Measurements from ENCODE around the gene DNAJB5. TPM values are rescaled to one million over a fixed set of nuclear protein-coding genes. Genes with fewer than 3 reads are reported as not detected.

The DNAJB5 gene
- total and polyA plus RNA-seq, 2 experiments from 2014 or later = 20.3 to 37.4 TPM

DNA sequence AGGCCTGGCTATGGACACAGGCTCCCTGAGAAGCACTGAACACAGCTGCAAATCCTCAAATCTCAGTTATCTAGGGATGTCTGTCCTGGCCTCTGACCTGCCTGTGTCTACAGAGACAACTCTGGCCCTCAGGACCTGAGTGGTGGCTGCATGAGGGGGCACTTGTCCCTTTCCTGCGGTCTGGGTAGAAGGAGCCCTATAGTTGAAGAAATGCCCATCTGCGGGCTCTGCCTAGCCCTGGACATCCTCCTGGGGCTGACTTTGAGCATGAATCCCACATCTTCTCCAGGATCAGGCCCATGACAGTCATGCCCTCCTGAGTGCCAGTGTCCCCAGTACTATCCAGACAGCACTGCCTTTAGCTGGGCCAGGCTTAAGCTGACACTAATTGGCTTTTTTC lies 10.0 kb downstream of the DNAJB5 start (continued):
- TF ChIP-seq, protein P1, sequence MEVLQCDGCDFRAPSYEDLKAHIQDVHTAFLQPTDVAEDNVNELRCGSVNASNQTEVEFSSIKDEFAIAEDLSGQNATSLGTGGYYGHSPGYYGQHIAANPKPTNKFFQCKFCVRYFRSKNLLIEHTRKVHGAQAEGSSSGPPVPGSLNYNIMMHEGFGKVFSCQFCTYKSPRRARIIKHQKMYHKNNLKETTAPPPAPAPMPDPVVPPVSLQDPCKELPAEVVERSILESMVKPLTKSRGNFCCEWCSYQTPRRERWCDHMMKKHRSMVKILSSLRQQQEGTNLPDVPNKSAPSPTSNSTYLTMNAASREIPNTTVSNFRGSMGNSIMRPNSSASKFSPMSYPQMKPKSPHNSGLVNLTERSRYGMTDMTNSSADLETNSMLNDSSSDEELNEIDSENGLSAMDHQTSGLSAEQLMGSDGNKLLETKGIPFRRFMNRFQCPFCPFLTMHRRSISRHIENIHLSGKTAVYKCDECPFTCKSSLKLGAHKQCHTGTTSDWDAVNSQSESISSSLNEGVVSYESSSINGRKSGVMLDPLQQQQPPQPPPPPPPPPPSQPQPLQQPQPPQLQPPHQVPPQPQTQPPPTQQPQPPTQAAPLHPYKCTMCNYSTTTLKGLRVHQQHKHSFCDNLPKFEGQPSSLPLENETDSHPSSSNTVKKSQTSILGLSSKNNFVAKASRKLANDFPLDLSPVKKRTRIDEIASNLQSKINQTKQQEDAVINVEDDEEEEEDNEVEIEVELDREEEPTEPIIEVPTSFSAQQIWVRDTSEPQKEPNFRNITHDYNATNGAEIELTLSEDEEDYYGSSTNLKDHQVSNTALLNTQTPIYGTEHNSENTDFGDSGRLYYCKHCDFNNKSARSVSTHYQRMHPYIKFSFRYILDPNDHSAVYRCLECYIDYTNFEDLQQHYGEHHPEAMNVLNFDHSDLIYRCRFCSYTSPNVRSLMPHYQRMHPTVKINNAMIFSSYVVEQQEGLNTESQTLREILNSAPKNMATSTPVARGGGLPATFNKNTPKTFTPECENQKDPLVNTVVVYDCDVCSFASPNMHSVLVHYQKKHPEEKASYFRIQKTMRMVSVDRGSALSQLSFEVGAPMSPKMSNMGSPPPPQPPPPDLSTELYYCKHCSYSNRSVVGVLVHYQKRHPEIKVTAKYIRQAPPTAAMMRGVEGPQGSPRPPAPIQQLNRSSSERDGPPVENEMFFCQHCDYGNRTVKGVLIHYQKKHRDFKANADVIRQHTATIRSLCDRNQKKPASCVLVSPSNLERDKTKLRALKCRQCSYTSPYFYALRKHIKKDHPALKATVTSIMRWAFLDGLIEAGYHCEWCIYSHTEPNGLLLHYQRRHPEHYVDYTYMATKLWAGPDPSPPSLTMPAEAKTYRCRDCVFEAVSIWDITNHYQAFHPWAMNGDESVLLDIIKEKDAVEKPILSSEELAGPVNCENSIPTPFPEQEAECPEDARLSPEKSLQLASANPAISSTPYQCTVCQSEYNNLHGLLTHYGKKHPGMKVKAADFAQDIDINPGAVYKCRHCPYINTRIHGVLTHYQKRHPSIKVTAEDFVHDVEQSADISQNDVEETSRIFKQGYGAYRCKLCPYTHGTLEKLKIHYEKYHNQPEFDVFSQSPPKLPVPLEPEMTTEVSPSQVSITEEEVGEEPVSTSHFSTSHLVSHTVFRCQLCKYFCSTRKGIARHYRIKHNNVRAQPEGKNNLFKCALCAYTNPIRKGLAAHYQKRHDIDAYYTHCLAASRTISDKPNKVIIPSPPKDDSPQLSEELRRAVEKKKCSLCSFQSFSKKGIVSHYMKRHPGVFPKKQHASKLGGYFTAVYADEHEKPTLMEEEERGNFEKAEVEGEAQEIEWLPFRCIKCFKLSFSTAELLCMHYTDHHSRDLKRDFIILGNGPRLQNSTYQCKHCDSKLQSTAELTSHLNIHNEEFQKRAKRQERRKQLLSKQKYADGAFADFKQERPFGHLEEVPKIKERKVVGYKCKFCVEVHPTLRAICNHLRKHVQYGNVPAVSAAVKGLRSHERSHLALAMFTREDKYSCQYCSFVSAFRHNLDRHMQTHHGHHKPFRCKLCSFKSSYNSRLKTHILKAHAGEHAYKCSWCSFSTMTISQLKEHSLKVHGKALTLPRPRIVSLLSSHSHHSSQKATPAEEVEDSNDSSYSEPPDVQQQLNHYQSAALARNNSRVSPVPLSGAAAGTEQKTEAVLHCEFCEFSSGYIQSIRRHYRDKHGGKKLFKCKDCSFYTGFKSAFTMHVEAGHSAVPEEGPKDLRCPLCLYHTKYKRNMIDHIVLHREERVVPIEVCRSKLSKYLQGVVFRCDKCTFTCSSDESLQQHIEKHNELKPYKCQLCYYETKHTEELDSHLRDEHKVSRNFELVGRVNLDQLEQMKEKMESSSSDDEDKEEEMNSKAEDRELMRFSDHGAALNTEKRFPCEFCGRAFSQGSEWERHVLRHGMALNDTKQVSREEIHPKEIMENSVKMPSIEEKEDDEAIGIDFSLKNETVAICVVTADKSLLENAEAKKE (CRISPR knock-in tag; IDR thresholded peaks at IDR 0.05) = no peak
- TF ChIP-seq JUNB (IDR thresholded peaks at IDR 0.05; ENCODE audit: unreplicated experiment) (no peak), EZH2phosphoT487 (IDR thresholded peaks at IDR 0.05; ENCODE audit: unreplicated experiment) (no peak), NANOG (IDR thresholded peaks at IDR 0.05; ENCODE audit: borderline replicate concordance) (no peak), EZH2 (IDR thresholded peaks at IDR 0.05; ENCODE audit: low read depth, unreplicated experiment) (no peak), CREB1 (CRISPR knock-in tag; IDR thresholded peaks at IDR 0.05; ENCODE audit: low read depth) (no peak), ZNF331 (CRISPR knock-in tag; IDR thresholded peaks at IDR 0.05; ENCODE audit: low read depth) (no peak)

DNA sequence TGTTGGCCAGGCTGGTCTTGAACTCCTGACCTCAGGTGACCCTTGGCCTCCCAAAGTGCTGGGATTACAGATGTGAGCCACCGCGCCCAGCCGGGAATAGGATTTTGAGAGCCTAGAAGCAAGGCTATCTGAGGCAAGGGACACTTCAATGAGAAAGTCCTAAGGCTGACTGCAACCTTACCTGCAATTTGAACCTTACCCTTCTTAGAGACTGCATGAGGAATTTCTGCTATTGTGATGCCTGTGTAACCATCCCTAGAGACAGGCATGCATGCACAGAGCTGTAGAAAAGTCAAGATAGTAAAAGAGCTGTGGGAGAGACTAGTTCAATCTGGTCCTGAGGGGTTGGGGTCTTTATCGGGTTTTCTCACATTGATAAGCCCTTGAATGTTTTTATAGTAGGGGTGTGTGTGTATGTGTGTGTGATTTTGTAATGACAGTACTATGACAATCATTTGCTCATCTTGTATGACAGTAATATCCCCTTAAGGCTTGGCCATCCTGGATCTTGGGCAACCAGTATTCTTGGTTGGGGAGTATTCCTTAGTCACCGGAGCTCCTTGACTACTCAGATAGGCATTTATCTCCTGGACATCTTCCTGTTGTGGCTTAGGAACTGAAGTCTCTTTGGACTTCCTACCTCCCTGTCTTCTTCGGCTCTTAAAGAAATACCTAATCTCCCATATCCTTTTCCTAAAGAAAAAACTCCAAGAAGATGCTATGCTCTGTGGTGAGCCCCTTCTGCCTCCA lies 11.2 kb downstream of the DNAJB5 start:
- Histone ChIP-seq H3K4me2 (no peak overlapping the region), H3F3A (replicated peaks; ENCODE audit: low read depth) (no peaks in the 10 kb centered on the region), H3K4me1 (ENCODE audit: insufficient read depth) (peaks cover 19% of the 10 kb centered on the region; the same call in 1 of the 2 replicates), H4K20me1 (replicated peaks; ENCODE audit: insufficient read depth) (no peaks in the 10 kb centered on the region), H3K9me2 (ENCODE audit: insufficient read depth) (0 out of 2 replicates have a peak, but pooled peaks cover 20% of the 10 kb centered on the region), H2AFZ (no peak overlapping the region), H3K36me3 (ENCODE audit: insufficient read depth) (peaks cover 12% of the 10 kb centered on the region), H3K79me2 (replicated peaks; ENCODE audit: insufficient read depth) (no peaks in the 10 kb centered on the region), H3K27ac (ENCODE audit: low read depth) (no peak overlapping the region), H3K27me3 (ENCODE audit: insufficient read depth) (no peaks in the 10 kb centered on the region), H3K4me3 (no peak overlapping the region)
- H3K27me3 Mint-ChIP-seq (ENCODE audit: insufficient read depth, low read depth, poor library complexity) = peaks cover 9% of the 10 kb centered on the region
- H3K4me3 Mint-ChIP-seq = no peak overlapping the region
- peaks cover 46% of the 10 kb centered on the region for H3K4me1 Mint-ChIP-seq
- no peak overlapping the region for H3K27ac Mint-ChIP-seq
- H3K36me3 Mint-ChIP-seq (ENCODE audit: low read depth) = peaks cover 23% of the 10 kb centered on the region
- H3K9me3 Mint-ChIP-seq = no peaks in the 10 kb centered on the region; the same call in 2 of the 3 replicates
- peak; percentile 57 for DNase-seq (ENCODE audit: low spot score)
- ATAC-seq = peak; percentile 81
- TF ChIP-seq JUNB (IDR thresholded peaks at IDR 0.05; ENCODE audit: unreplicated experiment) (no peak), ZNF331 (CRISPR knock-in tag; IDR thresholded peaks at IDR 0.05; ENCODE audit: low read depth) (no peak), POLR2AphosphoS5 (IDR thresholded peaks at IDR 0.05; ENCODE audit: low read depth) (no peak), EZH2 (IDR thresholded peaks at IDR 0.05; ENCODE audit: low read depth, unreplicated experiment) (no peak), EZH2phosphoT487 (IDR thresholded peaks at IDR 0.05; ENCODE audit: unreplicated experiment) (no peak), ZNF114 (CRISPR knock-in tag; IDR thresholded peaks at IDR 0.05) (no peak), STAT1 (IDR thresholded peaks at IDR 0.05; ENCODE audit: unreplicated experiment) (no peak), CREB1 (CRISPR knock-in tag; IDR thresholded peaks at IDR 0.05; ENCODE audit: low read depth) (no peak), NANOG (IDR thresholded peaks at IDR 0.05; ENCODE audit: borderline replicate concordance) (no peak)
- TF ChIP-seq, protein P2, sequence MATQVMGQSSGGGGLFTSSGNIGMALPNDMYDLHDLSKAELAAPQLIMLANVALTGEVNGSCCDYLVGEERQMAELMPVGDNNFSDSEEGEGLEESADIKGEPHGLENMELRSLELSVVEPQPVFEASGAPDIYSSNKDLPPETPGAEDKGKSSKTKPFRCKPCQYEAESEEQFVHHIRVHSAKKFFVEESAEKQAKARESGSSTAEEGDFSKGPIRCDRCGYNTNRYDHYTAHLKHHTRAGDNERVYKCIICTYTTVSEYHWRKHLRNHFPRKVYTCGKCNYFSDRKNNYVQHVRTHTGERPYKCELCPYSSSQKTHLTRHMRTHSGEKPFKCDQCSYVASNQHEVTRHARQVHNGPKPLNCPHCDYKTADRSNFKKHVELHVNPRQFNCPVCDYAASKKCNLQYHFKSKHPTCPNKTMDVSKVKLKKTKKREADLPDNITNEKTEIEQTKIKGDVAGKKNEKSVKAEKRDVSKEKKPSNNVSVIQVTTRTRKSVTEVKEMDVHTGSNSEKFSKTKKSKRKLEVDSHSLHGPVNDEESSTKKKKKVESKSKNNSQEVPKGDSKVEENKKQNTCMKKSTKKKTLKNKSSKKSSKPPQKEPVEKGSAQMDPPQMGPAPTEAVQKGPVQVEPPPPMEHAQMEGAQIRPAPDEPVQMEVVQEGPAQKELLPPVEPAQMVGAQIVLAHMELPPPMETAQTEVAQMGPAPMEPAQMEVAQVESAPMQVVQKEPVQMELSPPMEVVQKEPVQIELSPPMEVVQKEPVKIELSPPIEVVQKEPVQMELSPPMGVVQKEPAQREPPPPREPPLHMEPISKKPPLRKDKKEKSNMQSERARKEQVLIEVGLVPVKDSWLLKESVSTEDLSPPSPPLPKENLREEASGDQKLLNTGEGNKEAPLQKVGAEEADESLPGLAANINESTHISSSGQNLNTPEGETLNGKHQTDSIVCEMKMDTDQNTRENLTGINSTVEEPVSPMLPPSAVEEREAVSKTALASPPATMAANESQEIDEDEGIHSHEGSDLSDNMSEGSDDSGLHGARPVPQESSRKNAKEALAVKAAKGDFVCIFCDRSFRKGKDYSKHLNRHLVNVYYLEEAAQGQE (IDR thresholded peaks at IDR 0.05; ENCODE audit: unreplicated experiment) = no peak
- TF ChIP-seq, protein P3, sequence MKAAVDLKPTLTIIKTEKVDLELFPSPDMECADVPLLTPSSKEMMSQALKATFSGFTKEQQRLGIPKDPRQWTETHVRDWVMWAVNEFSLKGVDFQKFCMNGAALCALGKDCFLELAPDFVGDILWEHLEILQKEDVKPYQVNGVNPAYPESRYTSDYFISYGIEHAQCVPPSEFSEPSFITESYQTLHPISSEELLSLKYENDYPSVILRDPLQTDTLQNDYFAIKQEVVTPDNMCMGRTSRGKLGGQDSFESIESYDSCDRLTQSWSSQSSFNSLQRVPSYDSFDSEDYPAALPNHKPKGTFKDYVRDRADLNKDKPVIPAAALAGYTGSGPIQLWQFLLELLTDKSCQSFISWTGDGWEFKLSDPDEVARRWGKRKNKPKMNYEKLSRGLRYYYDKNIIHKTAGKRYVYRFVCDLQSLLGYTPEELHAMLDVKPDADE (IDR thresholded peaks at IDR 0.05) = no peak
